Mesenchymal stem cell (in vitro differentiated cells and primary cell): ENCODE results near the gene B3GALT4.

ENCODE experiments used
- DNase-seq: peaks from one replicate; pipeline ENCODE4 v3.0.0-alpha.2; 2013
- H2AFZ ChIP-seq: one replicate; pipeline ENCODE4 v1.6.1; 2013; ENCODE audit warnings: low read depth, mild to moderate bottlenecking, control low read depth, inconsistent platforms, low read length, moderate library complexity
- H2AK5ac ChIP-seq: 2 replicates; pipeline ENCODE4 v1.6.1; 2013; ENCODE audit warnings: low read length, moderate library complexity, mild to moderate bottlenecking, inconsistent platforms; ENCODE audit not compliant: severe bottlenecking
- H2BK120ac ChIP-seq: one replicate; pipeline ENCODE4 v1.6.1; 2013; ENCODE audit warnings: low read depth, mild to moderate bottlenecking, inconsistent platforms, low read length, moderate library complexity
- H2BK12ac ChIP-seq, 2 experiments: one replicate each; pipeline ENCODE4 v1.6.1; 2013; ENCODE audit warnings: inconsistent platforms in 2 of 2, low read length in 2 of 2, mild to moderate bottlenecking in 2 of 2, moderate library complexity in 2 of 2, control low read depth in 1 of 2
- H2BK15ac ChIP-seq: one replicate; pipeline ENCODE4 v1.6.1; 2013; ENCODE audit warnings: mild to moderate bottlenecking, low read depth, inconsistent platforms; ENCODE audit not compliant: poor library complexity, severe bottlenecking
- H2BK5ac ChIP-seq: 2 replicates; pipeline ENCODE4 v1.6.1; 2013; ENCODE audit warnings: low read depth, mild to moderate bottlenecking, low read length, control low read depth, inconsistent platforms; ENCODE audit not compliant: poor library complexity, severe bottlenecking
- H3K14ac ChIP-seq, 2 experiments: one replicate each; pipeline ENCODE4 v1.6.1; 2013; ENCODE audit warnings: inconsistent platforms in 2 of 2, low read length in 2 of 2, control low read depth in 1 of 2, mild to moderate bottlenecking in 1 of 2, moderate library complexity in 1 of 2
- H3K18ac ChIP-seq, 2 experiments: one replicate each; pipeline ENCODE4 v1.6.1; 2013; ENCODE audit warnings: inconsistent platforms in 2 of 2, low read length in 2 of 2, control low read depth in 1 of 2, low read depth in 1 of 2, mild to moderate bottlenecking in 1 of 2
- H3K23ac ChIP-seq, 2 experiments: one replicate each; pipeline ENCODE4 v1.6.1; 2013; ENCODE audit warnings: inconsistent platforms in 2 of 2, low read length in 2 of 2, mild to moderate bottlenecking in 2 of 2, moderate library complexity in 2 of 2, control low read depth in 1 of 2
- H3K27ac ChIP-seq: 2 replicates; pipeline ENCODE4 v1.5.1; 2013; ENCODE audit warnings: mild to moderate bottlenecking, moderate library complexity, low read length, control low read depth, inconsistent platforms; ENCODE audit not compliant: poor library complexity, severe bottlenecking
- H3K27me3 ChIP-seq, 2 experiments: 2 replicates each; pipeline versions ENCODE4 v1.6.1 to v1.7.0; 2013; ENCODE audit warnings: low read length in 2 of 2, mild to moderate bottlenecking in 2 of 2, moderate library complexity in 2 of 2, control low read depth in 1 of 2, inconsistent platforms in 1 of 2; ENCODE audit not compliant: control insufficient read depth in 1 of 2, insufficient read depth in 1 of 2
- H3K36me3 ChIP-seq, 2 experiments: 2 replicates each; pipeline versions ENCODE4 v1.6.1 to v1.7.0; 2013; ENCODE audit warnings: low read length in 2 of 2, control low read depth in 1 of 2, inconsistent platforms in 1 of 2, low read depth in 1 of 2, mild to moderate bottlenecking in 1 of 2; ENCODE audit not compliant: insufficient read depth in 2 of 2, control insufficient read depth in 1 of 2
- H3K4ac ChIP-seq, 2 experiments: one replicate each; pipeline ENCODE4 v1.6.1; 2013; ENCODE audit warnings: inconsistent platforms in 2 of 2, low read length in 2 of 2, mild to moderate bottlenecking in 2 of 2, moderate library complexity in 2 of 2, control low read depth in 1 of 2, low read depth in 1 of 2
- H3K4me1 ChIP-seq: 2 replicates; pipeline ENCODE4 v1.6.1; 2013; ENCODE audit warnings: low read depth, low read length, control low read depth; ENCODE audit not compliant: control insufficient read depth, insufficient read depth
- H3K4me2 ChIP-seq: 2 replicates; pipeline ENCODE4 v1.6.1; 2013; ENCODE audit warnings: low read length, mild to moderate bottlenecking, inconsistent platforms; ENCODE audit not compliant: poor library complexity, severe bottlenecking
- H3K4me3 ChIP-seq, 2 experiments: 2 replicates each; pipeline versions ENCODE4 v1.5.1 to v1.7.0; 2013; ENCODE audit warnings: low read length in 2 of 2, mild to moderate bottlenecking in 2 of 2, control low read depth in 1 of 2, low read depth in 1 of 2; ENCODE audit not compliant: insufficient read depth in 1 of 2
- H3K79me1 ChIP-seq: replicated peaks from 2 replicates; pipeline ENCODE4 v1.6.1; 2013; ENCODE audit warnings: mild to moderate bottlenecking, control low read depth, low read length, inconsistent platforms; ENCODE audit not compliant: poor library complexity, severe bottlenecking
- H3K9ac ChIP-seq: 2 replicates; pipeline ENCODE4 v1.7.0; 2013; ENCODE audit warnings: mild to moderate bottlenecking, low read length, moderate library complexity
- H3K9me3 ChIP-seq: 2 replicates; pipeline ENCODE4 v1.7.0; 2013; ENCODE audit warnings: mild to moderate bottlenecking, low read length; ENCODE audit not compliant: control insufficient read depth
- H4K8ac ChIP-seq: one replicate; pipeline ENCODE4 v1.6.1; 2013; ENCODE audit warnings: inconsistent platforms, mild to moderate bottlenecking, low read length, moderate library complexity
- H4K91ac ChIP-seq: one replicate; pipeline ENCODE4 v1.6.1; 2013; ENCODE audit warnings: mild to moderate bottlenecking, low read length, inconsistent platforms
- WGBS: methylation state at CpG from one replicate; pipeline ENCODE4 v1.1.7; 2013; ENCODE audit warnings: mixed read lengths; 5-methylcytosine and 5-hydroxymethylcytosine counted together

Gene B3GALT4

DNA sequence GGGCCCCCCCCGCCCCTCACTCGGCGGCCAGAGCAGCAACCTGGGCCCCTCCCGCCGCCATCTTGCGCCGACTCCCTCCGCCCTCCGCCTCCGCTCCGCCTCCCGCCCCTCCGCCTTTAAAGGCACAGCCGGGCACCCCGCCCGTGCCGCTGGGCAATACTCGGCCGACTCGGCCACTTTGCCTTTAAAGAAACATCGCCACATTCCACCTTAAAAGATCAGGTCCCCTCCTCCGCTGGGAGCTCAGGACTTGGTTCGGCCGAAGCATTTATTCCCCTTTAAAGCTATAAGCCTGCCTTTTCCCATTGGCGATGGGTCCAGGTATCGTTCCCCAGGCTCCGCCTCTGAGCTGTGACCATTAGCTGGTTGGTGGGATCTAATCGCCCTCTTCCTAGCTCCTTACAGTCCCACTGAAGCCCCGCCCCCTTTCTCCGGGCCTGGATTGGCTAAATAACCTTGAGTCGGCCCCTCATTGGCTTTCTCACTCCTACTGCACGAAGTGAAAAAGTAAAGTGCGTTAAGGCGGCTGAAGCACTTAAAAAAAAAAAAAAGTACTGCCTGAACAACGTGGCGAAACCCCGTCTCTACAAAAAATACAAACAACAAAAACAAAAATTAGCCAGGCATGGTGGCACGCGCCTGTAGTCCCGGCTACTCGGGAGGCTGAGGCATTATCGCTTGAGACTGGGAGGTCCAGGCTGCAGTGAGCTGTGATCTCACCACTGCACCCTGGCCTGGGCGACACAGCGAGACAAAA lies 40.9 kb downstream of the B3GALT4 start, which contains the start of gene ZBTB22:
ZBTB22 (minus strand) TSS at position 76 of the 757 bp plus-strand sequence. CDS start 828 bp downstream, outside the sequence.
- Histone ChIP-seq H3K27ac (peak within 1 kb of the TSS; percentile 91), H2BK5ac (peak within 1 kb of the TSS; percentile 58), H3K36me3 (peaks cover 34 to 44% of the 10 kb centered on the region in 2 experiments), H2BK120ac (no peak within 1 kb of the TSS), H3K79me1 (peaks cover 23% of the 10 kb centered on the region), H2AK5ac (no peak within 1 kb of the TSS), H3K4ac (peak within 1 kb of the TSS in 1 of 2 experiments; percentile 13), H2AFZ (no peak within 1 kb of the TSS), H3K18ac (peak within 1 kb of the TSS; percentile 28 to 33), H3K27me3 (no peaks in the 10 kb centered on the region), H4K91ac (no peak within 1 kb of the TSS), H3K4me3 (peak within 1 kb of the TSS; percentile 54 to 96), H4K8ac (peak within 1 kb of the TSS; percentile 19), H3K4me2 (peak within 1 kb of the TSS; percentile 77), H3K9ac (peak within 1 kb of the TSS; percentile 96), H3K9me3 (no peaks in the 10 kb centered on the region), H3K14ac (no peak within 1 kb of the TSS), H3K23ac (no peak within 1 kb of the TSS), H3K4me1 (peaks cover 47% of the 10 kb centered on the region), H2BK15ac (no peak within 1 kb of the TSS), H2BK12ac (no peak within 1 kb of the TSS)
- peak; percentile 100 for DNase-seq
- under 1% methylated on average over 44 of the region's 44 CpGs for WGBS

DNA sequence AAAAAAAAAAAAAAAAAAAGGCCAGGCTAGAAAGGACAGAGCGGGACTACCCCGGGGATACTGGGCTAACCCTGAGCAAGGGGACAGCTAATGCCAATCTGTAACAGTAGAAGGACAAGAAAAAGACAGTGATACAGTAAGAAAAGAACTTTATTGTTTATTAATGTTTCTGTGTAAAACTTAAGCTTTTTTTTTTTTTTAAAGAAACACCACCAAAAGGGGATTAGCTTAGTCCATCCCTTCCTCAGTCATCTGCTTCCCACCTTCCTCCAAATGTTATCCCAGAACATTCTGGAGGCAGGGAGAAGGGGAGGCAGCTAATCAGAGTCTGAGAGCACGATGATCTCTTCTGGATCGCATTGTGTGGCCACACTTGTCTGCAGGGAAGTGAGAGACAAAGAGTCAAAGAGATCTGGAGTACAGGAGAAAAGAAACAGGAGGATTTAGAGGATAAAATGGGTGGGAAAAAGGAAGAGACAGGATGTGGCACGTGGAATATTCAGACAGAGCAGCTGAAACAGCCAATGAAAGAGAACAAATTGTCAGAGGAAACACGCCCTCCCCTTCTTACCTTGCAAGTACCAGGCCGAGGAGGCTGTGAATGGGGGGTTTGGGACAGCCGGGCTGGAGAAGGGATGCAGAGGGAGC lies 41.6 kb downstream of the B3GALT4 start:
- Histone ChIP-seq H3K14ac (peak overlapping the region in 1 of 2 experiments; percentile 9), H3K27me3 (no peaks in the 10 kb centered on the region), H3K9me3 (no peaks in the 10 kb centered on the region), H4K8ac (no peak overlapping the region), H3K9ac (peak overlapping the region; percentile 96), H3K4ac (no peak overlapping the region), H2BK120ac (no peak overlapping the region), H2AK5ac (no peak overlapping the region), H2BK12ac (no peak overlapping the region), H3K27ac (peak overlapping the region; percentile 57), H3K4me3 (peak overlapping the region in 1 of 2 experiments; percentile 96), H2BK5ac (no peak overlapping the region), H3K79me1 (peaks cover 23% of the 10 kb centered on the region), H3K4me2 (peak overlapping the region; percentile 77), H4K91ac (no peak overlapping the region), H2BK15ac (no peak overlapping the region), H3K4me1 (peaks cover 48% of the 10 kb centered on the region), H3K18ac (no peak overlapping the region), H3K23ac (no peak overlapping the region), H2AFZ (no peak overlapping the region), H3K36me3 (peaks cover 34 to 44% of the 10 kb centered on the region in 2 experiments)
- 77% methylated on average over 7 of the region's 8 CpGs for WGBS
- DNase-seq, result no peak

DNA sequence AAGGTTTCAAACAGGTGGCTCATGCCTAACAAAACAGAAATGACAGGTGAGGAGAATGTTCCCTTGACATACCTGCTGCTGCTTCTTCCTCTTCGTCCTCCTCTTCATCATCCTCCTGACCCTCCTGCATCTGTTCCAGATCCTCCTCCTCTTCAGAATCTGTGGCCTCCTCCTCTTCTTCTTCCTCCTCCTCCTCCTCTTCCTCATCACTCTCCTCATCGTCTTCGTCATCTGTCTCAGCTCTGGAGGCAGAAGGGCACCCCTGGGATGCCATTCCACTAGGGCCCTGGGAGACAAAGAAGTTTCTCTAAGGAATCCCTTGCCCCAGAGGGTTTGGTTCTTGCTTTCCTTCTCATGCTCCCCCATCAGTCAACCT lies 43.0 kb downstream of the B3GALT4 start:
- Histone ChIP-seq H4K91ac (no peak overlapping the region), H3K79me1 (peaks cover 21% of the 10 kb centered on the region), H2BK12ac (no peak overlapping the region), H3K4me3 (peak overlapping the region in 1 of 2 experiments; percentile 96), H3K4ac (no peak overlapping the region), H3K14ac (no peak overlapping the region), H2BK5ac (no peak overlapping the region), H3K4me1 (peaks cover 47% of the 10 kb centered on the region), H3K18ac (no peak overlapping the region), H3K9ac (peak overlapping the region; percentile 96), H3K4me2 (no peak overlapping the region), H3K27ac (no peak overlapping the region), H3K27me3 (no peaks in the 10 kb centered on the region), H2BK15ac (no peak overlapping the region), H3K23ac (no peak overlapping the region), H2BK120ac (no peak overlapping the region), H2AK5ac (no peak overlapping the region), H3K36me3 (peaks cover 34 to 44% of the 10 kb centered on the region in 2 experiments), H4K8ac (no peak overlapping the region), H3K9me3 (no peaks in the 10 kb centered on the region), H2AFZ (no peak overlapping the region)
- DNase-seq, result no peak
- WGBS, result 88% methylated on average over 3 of the region's 3 CpGs
